Stimulated activated CD4-positive, alpha-beta T cell treated with anti-CD3 and anti-CD28 coated beads, Interleukin-15, amount 100 ng/mL, for 24 hours (primary cell): ENCODE measurements around the gene HS2ST1.

Experiments
- DNase-seq: peaks from one replicate; pipeline ENCODE4 v3.0.0-alpha.2; 2020

The HS2ST1 gene

DNA sequence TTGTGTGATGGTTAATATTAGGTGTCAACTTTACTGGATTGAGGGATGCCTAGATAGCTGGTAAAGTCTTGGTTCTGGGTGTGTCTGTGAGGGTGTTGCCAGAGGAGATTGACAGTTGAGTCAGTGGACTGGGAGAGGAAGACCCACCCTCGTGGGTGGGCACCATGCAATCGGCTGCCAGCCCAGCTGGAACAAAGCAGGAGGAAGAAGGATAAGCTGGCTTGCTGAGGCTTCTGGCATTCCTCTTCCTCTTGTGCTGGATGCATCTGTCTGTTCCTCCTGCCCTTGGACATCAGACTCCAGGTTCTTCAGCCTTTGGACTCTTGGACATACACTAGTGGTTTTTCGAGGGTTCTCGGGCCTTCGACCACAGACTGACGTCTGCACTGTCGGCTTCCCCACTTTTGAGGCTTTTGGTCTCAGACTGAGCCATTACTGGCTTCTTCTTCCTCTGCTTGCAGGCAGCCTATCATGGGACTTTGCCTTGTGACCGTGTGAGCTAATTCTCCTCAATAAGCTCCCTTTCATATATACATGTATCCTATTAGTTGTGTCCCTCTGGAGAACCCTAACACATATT lies 230.0 kb downstream of the HS2ST1 start:
- DNase-seq: no peak

DNA sequence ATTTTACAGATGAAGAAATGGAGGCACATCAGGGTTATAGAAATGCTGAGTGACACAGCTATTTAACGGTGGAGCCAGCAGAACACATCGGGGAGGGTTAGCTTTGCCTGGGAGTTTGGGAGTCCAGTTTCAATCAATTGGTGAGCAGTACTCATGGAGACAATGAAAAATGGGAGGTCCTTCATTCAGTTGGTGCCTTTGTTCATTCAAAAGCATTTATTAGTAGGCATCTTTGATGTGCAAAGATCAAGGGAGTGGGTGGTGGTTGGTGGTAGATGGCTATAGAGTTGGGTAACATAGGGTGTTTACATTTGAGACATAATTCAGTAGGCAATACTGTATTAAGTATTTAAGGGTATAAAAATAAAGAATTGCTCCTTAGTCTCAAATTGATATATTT lies 230.5 kb downstream of the HS2ST1 start:
- no peak for DNase-seq

- DNase-seq: no peak
Measured at GRCh38 chr1:87146538-87146937, 232.1 kb downstream of the HS2ST1 start.

- no peak for DNase-seq
Measured at GRCh38 chr1:87146986-87147385, 232.6 kb downstream of the HS2ST1 start.

DNA sequence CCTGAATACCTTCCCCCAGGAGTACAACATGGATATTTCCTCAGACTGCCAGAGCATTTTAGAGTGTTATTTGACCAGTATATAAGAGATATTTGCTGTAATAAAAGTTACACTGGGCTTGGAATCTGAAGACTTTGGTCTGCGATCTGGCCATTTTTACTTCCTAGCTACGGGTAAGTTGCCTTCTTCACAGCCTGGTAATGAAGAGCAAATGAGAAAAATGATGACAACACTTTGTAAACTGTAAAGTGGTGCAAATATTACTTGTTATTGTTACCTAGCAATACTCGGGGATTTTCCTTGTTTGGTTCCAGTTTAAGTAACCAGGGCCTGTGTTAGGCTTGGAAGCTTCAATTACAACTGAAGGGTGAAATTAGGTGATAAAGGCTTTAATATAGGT lies 233.4 kb downstream of the HS2ST1 start:
- DNase-seq: no peak

DNA sequence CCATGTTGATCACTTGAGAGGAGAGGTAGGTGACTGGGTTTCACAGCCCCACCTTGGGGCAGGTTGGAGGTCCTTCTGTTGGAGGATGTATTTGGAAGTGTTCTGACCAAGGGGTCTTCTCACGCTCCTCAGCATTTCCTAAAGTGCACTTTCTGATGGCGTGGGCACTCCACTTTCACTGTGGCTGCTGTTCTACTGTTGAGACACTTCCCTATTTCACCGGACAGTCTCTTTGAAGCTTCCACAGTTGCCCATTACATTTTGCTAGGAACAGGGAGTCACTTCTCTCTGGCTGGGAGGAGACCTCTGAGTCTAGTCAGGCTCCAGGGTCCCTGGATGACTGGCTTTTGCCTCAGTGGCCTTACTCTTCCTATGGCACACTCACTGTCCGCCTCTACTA lies 234.2 kb downstream of the HS2ST1 start:
- no peak for DNase-seq

DNA sequence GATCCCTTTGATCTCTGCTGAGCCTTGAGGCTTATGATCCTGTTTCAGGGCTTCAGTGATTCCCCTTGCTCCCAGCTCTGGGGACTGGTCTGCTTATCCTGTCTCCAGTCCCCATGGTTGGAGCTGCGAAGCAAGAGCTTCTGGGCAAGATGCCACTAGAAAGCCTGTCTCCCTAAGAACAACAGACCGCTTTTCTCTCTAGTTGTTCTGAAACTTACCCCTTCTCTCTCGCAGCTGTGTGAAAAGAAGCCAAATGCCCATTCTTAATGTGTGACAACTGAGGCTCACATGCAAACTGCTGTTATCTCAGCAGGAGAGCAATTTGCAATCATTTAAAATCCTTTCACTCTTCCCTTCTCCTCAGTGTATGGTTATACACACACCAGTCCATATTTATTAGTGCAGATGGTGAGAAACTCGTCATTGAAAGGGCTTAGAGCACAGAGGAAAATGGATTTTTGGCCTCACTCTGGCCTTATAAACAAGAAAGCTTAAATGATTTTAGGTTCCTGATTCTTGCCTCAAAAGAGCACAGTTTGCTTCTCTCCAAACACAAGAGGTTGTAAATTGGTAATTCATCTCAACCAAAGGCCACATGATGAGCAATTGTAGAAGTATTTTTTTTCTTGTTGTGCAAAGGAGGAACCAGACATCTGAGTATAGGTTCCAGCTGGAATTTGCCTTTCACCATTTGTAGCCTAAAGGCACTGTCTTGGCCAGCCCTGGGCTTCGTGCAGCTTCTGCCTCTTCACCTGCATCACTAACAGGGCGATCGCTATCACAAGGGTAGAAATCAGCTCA lies 235.0 kb downstream of the HS2ST1 start:
- DNase-seq: no peak

GRCh38 chr1:87150143-87150542 lies 235.7 kb downstream of the HS2ST1 start:
- DNase-seq: no peak

DNA sequence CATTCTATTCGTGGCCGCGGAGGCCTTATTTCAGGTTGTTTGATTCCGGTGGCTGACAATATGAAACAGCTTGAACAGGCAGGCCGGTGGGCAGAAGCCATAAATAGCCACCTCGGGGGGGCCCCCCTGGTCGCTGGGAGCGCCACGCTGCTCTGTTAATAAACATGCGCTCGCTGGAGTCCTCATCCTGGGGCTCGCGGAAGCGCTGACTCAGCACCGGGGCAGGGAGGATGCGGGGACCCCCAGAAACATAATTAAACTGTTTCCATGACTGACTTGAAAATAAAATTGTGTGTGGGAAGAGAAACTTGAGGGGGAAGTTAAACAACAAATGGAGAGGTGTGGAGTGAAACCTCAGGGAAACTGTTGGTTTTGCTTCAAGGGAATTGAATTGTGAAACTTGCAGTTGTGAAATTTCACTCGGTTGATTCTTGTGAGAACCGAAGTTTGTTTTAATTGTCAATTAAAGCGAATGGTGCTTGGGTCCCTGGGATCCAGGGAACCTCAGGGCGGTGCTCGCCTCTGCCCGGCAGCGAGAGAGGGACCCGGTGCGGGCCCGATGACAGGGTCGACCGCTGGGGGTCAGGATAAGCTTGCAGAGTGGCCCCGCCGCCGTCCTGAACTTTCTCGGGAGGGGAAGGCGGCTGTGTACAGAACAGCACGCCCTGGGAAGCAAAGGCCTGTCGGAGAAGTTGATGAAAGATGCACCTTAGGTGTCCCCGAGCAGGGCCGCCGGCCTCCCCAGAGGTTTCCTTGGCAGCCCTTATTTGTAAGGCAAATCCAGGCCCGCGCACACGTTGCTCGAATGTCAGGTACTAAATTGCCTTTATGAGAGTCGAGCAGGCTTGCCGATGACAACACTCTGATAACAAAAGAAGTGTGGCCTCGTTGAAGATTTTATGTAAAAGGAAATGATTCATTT lies 237.3 kb downstream of the HS2ST1 start:
- peak; percentile 64 for DNase-seq

GRCh38 chr1:87154384-87154783 lies 239.9 kb downstream of the HS2ST1 start:
- DNase-seq: no peak

DNA sequence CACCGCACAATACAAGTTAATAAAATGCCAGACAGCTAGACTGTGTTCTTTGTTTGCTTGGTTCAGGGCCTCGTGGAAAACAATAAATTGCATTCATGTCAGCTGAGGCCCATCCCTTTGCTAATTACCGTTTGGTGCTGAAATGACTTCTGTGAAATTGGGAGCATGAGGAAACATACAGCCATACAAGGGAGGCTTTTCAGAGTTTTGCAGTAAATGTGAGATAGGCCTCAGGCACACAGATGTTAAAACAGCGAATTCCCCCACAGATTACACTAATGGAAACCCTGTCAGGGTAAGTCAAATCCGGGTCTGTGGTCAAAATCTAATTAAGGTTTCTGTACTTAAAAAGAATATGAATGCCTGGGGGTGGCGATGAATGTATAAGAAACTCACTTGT lies 240.7 kb downstream of the HS2ST1 start:
- no peak for DNase-seq

GRCh38 chr1:87155648-87156047 lies 241.2 kb downstream of the HS2ST1 start:
- no peak for DNase-seq

GRCh38 chr1:87156124-87156523 lies 241.7 kb downstream of the HS2ST1 start:
- no peak for DNase-seq

DNA sequence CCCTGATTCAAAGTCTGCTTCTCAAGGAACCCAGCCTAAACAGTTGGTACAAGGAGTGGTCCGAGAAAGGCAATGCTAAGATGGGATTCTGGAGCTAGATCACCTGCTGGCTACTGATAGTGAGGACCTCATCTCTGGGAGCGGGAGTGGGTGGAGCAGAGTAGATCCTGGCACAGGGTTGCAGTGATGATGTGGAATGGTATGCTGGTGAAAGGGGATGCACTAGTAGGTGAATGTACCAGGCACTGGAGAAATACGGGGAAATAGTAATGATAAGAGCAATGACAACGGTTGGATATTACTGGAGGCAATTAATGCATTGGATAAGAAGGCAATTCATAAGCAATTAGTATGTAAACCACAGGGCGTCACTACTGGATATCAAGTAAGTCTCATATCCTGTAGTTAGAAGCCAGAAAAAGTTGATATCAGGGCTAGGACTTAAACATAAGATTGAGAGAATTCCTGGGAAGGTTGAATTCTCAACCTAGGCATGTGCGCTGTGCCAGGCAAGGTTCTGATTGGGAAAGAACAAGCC lies 245.0 kb downstream of the HS2ST1 start:
- no peak for DNase-seq
